GM11168 (cell line): ENCODE data around the gene GJB2.

Source experiments
- in situ Hi-C: fragments of 300-500 bp; cut with MboI; formaldehyde crosslinking; loops from one replicate; pipeline ENCODE4 v1.12.0; 2022; ENCODE audit warnings: low sequenced_read_pairs; ENCODE audit not compliant: unreplicated experiment

Gene GJB2

GRCh38 chr13:20192836-20193161 is at the start of gene GJB2:
Gene GJB2, minus strand, starts transcription at chr13:20192938. Its CDS starts 3,357 bp downstream, at chr13:20189581.
- in situ Hi-C loops, result loop anchor here (25.0 kb wide), 1 partner anchor 620 kb away; no protein-coding TSS in a partner anchor

DNA sequence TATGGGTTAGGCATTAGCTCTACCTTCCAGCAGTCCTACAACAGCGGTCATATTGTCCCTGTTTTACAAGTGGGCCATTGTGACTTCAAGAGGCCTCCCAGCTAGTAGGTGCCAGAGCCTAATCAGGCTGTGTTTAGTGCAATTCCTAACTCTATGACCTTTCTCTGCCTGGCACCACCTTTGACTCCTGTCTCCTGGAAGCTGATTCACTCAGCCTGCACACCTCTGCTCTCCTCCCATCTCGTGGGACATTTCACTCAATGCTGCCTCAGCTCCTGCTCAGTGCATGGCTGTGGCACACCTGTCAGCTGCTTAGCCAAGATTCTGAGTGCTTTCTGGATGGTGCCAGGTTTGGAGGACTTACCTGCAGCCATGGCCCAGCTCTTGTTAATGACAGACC is 48.9 kb upstream of the GJB2 start:
- in situ Hi-C loops, result no loop called here

DNA sequence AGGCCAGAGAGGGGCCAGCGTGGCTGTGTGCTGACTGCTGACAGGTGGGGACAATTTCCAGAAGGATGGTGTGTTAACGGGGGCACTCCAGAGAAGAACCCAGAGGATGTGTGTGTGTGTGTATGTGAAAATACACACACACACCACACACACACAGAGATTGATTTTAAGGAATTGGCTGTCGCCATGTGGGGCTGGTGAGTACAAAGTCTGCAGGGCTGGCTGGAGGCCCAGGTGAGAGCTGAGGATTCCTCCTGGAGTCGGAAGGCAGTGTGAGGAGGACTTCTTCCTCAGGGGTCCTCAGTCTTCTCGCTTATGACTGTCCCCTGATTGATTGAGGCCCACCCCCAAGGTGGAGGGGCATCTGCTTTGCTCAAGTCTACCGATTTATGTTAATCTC is 47.0 kb upstream of the GJB2 start:
- in situ Hi-C loops, result no loop called here

DNA sequence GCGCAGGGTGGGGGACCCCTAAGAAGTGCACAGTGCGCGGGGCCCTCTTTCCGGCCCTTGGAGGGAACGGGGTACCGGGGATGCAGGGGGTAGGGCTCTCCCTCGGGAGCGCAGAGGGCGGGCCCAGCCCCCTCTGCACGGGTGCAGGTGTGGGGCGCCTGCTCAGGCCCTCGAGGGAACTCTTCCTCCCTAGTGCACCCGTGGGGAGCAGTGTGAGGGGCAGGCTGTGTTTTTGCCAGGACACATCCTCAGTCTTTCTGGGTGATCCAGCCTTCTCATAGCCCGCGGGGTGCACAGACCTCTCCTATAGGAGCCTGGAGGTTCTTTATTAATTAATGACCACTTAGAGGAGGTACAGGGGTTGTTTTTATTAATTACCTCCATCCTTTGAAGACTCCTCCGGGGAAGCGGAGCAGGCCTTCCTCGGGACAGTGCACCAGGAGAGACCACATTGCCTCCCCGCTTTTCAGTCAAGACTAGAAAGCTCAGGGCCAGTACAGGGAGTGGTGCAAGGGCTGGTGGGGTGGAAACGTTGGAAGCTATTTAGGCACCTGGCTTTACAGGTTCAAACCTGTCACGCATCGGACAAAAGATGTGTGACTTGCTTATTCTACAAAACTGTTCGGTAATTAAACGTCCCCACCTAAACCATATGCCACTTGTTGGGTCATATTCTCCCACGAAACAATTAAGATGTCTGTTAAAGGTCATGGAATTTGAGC is 40.0 kb upstream of the GJB2 start:
- in situ Hi-C loops, result no loop called here

DNA sequence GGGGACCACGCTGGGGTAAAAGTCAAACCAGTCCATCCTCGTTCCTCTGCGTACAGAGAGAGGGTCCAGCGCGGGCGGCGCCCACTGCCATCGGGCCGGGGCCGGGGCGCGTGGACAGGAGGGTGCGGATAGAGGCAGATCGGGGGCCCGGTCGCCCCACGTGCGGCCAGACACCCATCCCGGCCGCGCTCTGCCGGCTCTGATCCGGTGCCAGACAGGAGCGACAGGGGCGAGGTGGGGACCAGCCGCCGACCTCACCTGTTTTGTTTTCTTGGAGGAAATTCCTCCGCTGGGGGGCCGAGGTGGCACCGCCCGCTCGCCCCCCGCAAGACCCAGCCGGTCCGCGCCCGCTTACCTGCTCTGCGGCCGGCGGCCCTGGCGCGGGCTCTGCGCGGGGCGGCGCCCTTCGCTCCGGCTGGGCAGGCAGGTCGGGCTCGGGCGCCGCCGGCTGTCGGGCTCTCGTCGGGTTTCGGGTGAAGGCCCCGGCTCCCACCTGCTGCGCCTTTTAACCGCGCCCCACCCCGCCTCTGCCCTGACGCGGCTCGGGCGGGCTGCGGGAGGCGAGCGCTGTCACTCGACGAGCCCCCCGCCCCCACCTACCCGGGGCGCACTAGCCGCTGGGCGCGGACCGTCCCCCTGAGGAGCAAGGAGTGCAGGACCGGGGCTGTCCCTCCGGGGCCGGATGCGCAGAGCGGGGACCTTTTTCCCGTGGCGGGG is 39.3 kb upstream of the GJB2 start, which contains the start of gene GJB6:
Gene GJB6 (minus strand): TSS at position 481 of the 717 bp plus-strand sequence. CDS start 8,839 bp downstream, outside the sequence.
- in situ Hi-C loops, result no loop called here

GRCh38 chr13:20230913-20231838 is 38.4 kb upstream of the GJB2 start:
- in situ Hi-C loops, result no loop called here

DNA sequence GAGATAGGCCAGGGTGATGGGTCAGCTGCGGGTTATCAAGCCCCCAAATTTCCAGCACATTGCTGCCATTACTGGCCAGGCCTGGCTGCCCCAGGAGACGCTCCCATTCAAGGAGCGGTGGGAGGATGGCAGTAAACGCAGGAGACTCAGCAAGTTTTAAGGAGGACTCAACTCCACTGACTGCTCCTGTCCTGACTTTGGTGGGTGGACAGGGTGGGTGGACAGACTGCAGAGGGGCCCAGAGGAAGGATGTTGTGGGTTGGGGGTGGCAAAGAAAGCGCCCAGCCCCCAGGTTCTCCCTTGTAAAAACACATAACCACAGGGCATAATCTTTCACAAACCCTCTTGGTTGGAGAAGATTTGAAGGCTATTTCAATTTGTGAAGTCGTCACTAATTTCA is 35.0 kb upstream of the GJB2 start:
- in situ Hi-C loops, result no loop called here

DNA sequence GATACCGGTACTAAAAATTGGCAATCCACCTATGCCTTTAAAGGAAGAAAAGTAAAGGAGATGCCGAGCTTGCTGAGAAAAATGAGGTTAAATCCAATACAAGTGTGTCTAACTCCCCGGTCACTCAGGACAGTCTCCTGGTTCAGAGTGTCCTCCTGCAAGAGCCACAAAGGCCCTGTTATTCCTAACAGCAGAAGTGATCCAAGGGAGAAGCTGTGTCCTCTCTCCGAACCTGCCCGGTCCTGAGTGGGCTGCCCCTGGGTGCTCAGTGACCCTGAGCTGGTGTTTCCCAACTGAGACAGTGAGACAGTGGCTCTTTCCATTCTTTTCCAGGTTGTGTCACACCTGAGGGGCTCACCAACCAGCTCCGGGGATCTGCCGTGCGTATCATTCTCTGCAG is 34.5 kb upstream of the GJB2 start:
- in situ Hi-C loops, result no loop called here

DNA sequence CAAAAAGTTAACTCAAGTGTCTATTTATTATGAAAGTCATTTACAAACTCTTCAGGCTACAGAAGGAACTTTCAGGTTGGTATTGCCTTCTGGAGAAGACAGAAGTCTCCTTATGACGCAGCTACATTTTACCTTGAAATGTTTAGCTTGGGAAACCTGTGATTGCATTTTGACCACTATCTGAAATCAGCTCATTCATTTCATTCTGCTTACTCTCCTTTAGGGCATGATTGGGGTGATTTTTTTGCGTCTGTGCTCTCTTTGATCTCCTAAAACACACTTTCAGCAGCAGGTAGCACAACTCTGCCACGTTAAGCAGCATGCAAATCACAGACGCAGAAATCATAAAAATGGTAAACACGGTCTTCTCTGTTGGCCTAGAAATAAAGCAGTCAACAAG is 29.8 kb upstream of the GJB2 start:
- in situ Hi-C loops, result no loop called here

DNA sequence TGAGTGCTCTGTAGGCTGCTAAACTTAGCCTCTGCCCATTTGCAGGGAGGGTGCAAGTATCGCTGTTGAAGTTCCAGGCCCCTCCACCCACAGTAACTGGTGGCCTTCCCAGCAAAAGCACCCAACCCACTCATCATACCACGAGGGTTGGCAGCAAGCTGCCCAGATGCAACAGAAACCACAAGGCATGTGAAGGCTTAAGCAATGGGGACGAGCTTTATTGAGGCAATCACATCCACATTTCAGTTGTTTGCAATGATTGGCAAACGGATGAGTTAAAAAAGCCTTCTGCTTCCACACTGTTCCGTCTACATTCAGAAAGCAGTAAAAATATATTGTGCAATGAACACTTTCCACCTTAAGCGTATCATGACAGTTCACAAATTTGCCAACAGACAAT is 29.0 kb upstream of the GJB2 start:
- in situ Hi-C loops, result no loop called here

DNA sequence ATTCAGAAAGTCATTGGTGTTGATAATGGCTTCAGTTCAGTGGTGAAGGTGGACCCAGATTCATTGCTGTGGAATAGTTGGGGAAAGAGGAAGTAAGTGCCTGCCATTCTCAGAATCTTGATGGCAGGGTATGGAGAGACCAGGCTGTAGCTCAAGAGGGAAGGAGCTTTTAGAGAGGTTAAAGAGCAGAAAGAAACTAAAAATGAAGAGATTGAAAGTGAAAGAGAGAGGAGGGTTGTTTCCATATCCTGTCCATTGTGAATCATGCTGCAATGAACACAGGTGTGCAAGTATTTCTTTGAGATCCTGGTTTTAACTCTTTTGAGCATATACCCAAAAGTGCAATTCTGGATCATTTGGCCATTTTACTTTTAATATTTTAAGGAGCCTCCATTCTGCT is 26.8 kb upstream of the GJB2 start:
- in situ Hi-C loops, result no loop called here

DNA sequence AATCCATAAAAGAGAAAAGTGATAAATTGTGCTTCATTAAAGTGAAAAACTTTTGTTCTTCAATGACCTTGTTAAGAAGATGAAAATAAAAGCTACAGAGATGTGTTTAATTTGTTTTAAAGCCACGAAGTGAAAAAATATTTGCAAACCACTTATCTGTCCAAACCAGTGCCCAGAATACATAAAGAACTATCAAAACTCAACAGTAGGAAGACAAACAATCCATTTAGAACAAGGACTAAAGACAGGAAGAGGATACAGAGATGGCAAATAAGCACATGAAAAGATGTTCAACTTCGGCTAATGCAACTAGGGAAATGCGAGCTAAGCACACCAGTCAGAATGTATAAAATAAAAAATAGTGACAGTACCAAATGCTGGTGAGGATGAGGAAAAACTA is 24.4 kb upstream of the GJB2 start:
- in situ Hi-C loops, result no loop called here

DNA sequence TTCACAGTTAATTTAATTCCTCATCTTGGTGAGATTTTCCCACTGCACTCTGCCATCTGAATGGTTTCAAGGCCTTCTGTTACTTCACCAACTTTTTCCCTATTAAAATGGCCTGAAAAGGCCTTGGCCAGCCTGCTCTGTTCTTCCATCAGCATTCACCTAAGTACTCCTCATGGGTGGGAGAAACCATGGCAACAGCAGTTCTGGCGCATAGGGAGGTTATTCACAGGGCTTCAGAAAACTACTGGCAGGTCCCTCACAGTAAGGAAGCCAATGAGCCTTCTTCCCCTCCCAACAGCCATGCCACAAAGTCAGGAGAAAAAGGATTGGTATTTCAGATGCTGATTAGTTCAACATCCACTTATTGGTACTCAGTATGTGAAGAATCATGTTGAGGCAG is 17.2 kb upstream of the GJB2 start:
- in situ Hi-C loops, result no loop called here

- in situ Hi-C loops, result no loop called here
Observed at GRCh38 chr13:20206698-20207235, 14.0 kb upstream of the GJB2 start.

DNA sequence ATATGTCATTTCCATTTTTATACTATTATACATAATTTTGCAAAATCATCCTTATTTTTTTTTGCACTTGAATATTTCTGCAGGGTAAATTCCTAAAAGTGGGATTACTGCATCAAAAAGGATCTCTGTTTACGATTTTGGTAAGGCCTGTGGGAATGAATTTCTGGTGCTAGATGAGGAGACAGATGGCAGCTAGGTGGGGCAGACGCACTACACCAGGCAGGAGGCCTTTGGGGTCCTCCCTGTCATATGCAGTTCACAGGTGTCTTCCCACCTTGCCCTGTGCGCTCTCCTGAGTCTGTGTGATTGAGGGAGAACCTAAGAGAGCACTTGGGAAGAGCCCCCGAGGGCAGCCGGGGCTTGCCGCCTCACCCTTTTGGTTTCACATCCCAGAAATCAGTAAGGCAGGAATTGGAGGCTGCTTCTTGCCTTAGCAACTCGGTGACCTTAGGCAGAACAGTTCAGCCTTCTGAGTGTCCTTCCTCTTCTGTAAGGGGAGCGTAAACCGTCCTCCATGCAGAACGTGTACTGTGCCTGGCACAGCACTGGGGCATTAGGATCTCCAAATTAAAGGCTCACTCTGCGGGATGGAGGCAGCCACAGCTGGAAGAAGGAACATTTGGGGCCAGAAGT is 13.4 kb upstream of the GJB2 start:
- in situ Hi-C loops, result no loop called here

GRCh38 chr13:20198781-20199180 is 6.0 kb upstream of the GJB2 start:
- in situ Hi-C loops, result loop anchor here (25.0 kb wide), 1 partner anchor 614 kb away; no protein-coding TSS in a partner anchor

DNA sequence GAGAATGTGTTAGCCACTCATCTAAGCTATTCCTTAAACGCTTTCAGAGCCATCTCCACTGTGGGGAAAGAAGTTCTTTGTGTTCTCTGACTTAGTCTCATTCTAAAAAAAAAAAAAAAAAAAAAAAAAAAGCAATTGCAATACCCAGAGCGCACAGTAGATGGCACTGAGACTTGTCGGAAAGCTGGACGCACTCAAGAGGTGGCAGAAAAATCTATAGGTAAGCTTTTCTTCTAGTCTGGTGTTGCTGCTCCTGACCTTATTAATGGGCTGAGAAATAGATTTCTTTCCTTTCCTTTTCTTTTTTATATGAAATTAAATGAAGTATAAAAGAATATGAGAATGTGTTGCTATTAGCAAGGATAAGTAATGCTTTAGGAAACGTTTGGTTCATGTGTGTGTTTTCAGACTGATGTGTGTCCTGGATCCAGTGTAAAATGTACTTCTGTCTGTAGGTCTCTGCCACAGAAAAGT is 4.7 kb upstream of the GJB2 start:
- in situ Hi-C loops, result loop anchor here (25.0 kb wide), 1 partner anchor 615 kb away; no protein-coding TSS in a partner anchor

GRCh38 chr13:20195801-20196200 is 3.1 kb upstream of the GJB2 start:
- in situ Hi-C loops, result loop anchor here (25.0 kb wide), 1 partner anchor 616 kb away; no protein-coding TSS in a partner anchor

GRCh38 chr13:20193907-20194631 is 1.3 kb upstream of the GJB2 start:
- in situ Hi-C loops, result loop anchor here (25.0 kb wide), 1 partner anchor 618 kb away; no protein-coding TSS in a partner anchor
